Subcutaneous adipose tissue (tissue), 4 donors: ENCODE results near the gene SPINK8. TPM values are rescaled to one million over a fixed set of nuclear protein-coding genes. Genes with fewer than 3 reads are reported as not detected.

Experiments
- total RNA-seq, 4 donors: library from RNA; depleted of rRNA; stranded (reverse); fragments of >200 nt; gene quantifications; one replicate each; pipeline ENCODE4 v1.1.0, GENCODE V29; 2016
- TF ChIP-seq, protein P1 (sequence below): fragments of 450-650 bp; IDR thresholded peaks from one replicate; pipeline ENCODE4 v1.5.1; 2016; ENCODE audit warnings: low read depth, mild to moderate bottlenecking, control low read depth, antibody characterized with exemption, moderate library complexity

SPINK8 gene
- total RNA-seq, 4 donors from 2014 or later, result not detected

DNA sequence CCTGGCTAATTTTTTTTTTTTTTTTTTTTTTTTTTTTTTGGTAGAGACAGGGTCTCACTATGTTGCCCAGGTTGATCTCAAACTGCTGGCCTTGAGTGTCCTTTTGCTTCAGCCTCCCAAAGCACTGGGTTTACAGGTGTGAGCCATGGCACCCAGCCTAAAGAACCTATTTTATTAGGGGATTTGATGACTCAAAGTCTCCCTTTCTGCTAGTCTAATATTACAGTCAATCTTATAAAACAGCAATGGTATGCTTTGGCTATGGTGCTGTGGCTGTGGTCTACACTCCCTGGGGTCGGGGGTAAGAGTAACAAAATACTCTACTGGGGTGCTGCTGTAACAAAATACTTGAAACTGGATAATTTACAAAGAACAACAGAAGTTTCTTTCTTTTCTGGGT lies 47.8 kb downstream of the SPINK8 start:
- TF ChIP-seq, protein P1, sequence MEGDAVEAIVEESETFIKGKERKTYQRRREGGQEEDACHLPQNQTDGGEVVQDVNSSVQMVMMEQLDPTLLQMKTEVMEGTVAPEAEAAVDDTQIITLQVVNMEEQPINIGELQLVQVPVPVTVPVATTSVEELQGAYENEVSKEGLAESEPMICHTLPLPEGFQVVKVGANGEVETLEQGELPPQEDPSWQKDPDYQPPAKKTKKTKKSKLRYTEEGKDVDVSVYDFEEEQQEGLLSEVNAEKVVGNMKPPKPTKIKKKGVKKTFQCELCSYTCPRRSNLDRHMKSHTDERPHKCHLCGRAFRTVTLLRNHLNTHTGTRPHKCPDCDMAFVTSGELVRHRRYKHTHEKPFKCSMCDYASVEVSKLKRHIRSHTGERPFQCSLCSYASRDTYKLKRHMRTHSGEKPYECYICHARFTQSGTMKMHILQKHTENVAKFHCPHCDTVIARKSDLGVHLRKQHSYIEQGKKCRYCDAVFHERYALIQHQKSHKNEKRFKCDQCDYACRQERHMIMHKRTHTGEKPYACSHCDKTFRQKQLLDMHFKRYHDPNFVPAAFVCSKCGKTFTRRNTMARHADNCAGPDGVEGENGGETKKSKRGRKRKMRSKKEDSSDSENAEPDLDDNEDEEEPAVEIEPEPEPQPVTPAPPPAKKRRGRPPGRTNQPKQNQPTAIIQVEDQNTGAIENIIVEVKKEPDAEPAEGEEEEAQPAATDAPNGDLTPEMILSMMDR, result no peak

DNA sequence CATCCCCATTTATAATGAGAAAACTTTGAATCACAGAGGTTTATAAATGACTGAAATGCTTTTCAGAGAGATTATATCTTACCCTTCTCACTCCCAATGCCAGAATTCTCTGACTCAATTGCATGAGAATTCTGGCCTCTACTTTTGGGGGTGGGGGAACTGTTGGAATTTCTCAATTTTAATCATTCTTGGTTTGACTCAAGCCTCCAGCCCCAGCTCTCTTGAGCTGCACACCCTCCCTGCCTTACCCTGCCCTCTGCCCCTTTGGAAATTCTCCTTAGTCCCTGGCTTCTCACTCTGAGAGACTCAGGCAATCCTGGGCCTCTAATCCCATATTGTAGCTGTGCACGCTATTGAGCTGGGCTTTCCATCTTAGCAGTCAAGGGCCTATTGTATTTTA lies 48.3 kb downstream of the SPINK8 start:
- TF ChIP-seq, protein P1, result no peak

DNA sequence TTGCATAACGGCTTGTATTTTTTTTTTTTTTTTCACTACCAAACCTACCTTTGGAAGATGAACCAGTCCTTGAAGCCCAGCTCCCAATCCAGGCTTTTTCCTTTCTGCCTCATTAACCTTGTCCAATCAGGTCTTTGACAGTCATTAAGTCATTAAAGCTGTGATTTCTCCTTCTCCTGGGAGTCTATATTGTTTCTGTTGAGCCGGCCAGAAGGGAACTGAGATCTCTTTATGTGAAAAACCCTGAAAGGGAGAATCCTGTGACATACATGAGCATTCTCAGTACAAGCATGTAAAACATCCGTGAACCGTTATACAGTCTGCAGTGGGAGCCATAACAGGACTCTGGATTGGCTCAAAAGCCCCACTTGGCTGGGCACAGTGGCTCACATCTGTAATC lies 52.6 kb downstream of the SPINK8 start:
- TF ChIP-seq, protein P1, result no peak

DNA sequence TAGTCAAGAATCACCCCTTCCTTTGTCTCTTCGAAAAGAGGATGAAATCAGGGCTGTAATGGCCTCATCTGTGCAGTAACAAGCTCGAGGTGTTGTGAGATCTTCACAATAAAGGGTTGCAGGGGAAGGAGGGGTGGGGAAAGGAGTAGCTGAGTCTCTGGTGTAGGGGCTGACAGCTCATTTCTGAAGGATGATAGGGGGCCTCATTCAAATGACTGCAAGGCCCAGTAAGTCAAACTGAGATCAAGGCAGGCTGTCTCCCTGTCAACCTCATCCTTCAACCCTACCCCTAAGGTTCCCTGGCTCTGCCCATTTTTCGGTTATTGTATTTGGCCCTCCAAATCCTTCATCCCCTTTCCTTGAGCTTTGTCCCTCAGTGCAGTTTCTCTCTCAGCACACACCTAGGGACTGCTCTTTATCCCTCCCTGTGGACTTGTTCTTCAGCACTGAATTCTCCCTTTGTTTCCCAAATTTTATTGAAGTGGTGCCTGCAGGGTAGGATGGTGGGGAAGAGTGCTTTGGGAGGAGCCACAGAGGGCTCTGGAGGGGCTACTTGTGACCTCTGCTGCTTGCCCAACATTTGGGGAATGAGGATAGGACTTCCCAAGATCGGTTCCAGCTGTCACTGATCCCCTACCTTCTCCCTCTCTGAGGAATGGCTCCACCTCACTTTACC lies 54.4 kb downstream of the SPINK8 start:
- TF ChIP-seq, protein P1, result no peak

DNA sequence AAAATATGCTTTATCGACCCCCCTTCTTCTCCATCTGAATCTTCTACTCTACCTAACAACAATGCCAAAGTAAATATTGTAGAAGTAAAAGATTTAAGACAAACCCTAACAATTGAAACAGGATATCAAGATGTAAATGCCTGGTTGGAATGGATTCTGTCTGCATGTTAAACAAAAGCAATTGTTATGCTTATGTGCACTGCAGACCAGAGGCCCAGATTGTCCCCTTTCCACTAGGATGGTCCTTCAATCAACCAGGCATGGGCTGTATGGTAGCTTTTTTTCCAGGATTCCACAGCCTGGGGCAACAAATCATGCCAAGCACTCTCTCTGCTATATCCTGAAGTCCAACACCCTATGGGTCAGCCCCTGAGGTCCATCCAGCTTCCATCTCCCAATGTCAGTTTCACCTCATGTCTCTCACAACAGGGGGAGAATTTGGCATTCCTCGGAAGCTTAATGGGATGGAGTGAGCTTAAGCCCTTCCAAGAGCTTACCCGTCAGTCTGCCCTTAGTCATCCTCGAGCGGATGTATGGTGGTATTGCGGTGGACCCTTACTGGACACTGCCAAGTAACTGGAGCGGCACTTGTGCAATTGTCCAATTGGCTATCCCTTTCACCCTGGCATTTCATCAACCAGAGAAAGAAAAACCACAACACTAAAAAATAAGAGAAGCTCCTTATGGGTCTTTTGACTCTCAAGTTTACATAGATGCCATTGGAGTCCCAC lies 56.4 kb downstream of the SPINK8 start:
- TF ChIP-seq, protein P1, result no peak

DNA sequence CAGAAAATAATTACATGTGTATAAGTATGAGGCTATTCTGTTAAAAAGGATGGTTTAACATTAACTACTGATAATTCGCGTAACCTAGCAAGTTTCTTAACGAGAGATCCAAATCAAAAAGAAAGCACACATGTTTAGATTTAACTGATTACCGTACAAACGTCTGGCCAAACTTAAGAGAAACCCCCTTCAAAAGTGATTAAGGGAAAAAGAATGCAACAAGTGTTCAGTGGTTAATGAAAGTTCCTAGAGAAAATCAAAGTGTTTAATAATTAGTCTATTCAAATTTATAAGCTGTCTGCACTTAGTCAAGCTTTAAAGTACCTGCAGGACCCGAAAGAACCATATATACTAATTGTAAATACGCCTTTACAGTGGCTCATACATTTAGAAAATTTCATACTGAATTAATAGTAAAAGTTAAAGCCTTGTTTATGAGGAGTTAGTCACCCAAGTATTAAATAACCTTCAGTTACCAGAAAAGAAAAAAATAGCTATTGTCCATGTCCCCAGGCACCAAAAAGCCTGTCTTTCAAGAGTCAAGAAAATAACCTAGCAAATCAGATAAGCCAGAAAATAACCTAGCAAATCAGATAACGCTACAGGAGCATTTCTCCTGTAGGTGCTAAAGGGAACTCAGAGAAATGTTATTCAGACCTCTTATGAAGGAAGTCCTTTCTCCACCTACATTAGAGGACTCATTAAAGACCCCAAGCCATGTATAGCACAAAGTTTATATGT lies 58.0 kb downstream of the SPINK8 start:
- TF ChIP-seq, protein P1, result no peak

DNA sequence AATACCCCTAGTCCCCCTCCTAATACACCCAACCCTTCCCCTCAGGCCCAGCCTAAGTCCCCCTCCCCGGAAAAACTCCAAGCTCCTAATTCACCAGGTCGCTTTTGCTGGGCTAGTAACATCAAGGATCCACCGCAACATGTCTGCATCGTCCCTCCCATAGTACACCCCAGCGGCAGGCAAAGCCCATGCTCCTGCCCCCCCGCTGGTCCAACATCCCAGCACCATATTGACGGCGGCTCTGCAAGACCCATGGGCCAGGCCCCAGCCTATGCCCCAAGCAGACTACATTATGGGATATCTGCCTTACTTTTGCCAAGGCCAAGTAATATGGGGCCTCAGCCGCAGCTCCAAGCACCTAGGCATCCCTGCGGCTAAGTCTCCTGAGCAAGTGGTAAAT lies 59.0 kb downstream of the SPINK8 start:
- TF ChIP-seq, protein P1, result no peak
